ENCODE data around the gene EPB41L4A.

GRCh38 chr5:112119508-112119907, 299.6 kb downstream of the EPB41L4A start:
- TF ChIP-seq POLR2A (IDR thresholded peaks at IDR 0.05; ENCODE audit: low read length), result no peak
- TF ChIP-seq GATA1 (IDR thresholded peaks at IDR 0.05; ENCODE audit: low read depth, low read length), result no peak
